IMR-90 (cell line): ENCODE measurements around the gene NOXA1. TPM values are rescaled to one million over a fixed set of nuclear protein-coding genes. Genes with fewer than 3 reads are reported as not detected.

Experiments used
- ATAC-seq: fragments of 200-7000 bp; cut with Tn5 transposase; 2 replicates; pipeline ENCODE4 v1.9.1; 2020; ENCODE audit warnings: low read depth, mild to moderate bottlenecking, moderate library complexity
- BruUV-seq: library from RNA; stranded (reverse); fragments of 400-500 nt; replicated peaks from 2 replicates; lab custom pipeline; 2021; lab: Mats Ljungman, UMichigan
- CTCF ChIA-PET: fragments of 300-600 bp; formaldehyde crosslinking; extraction: SDS; loops from one replicate; lab custom pipeline; 2021; ENCODE audit warnings: antibody characterized with exemption; lab: Yijun Ruan, JAX
- POLR2A ChIA-PET: fragments of 300-600 bp; sonication (Branson Sonifier 250); formaldehyde crosslinking; loops from one replicate; lab custom pipeline; 2022; ENCODE audit warnings: antibody characterized with exemption; ENCODE audit not compliant: unreplicated experiment; lab: Charles Lee
- DNase-seq: peaks from one replicate; pipeline ENCODE4 v3.0.0; 2013
- H2AFZ ChIP-seq: replicated peaks from 2 replicates; pipeline ENCODE3; 2013; ENCODE audit warnings: low read length, mild to moderate bottlenecking; ENCODE audit not compliant: poor library complexity
- H2AK5ac ChIP-seq: 2 replicates; pipeline ENCODE4 v1.6.1; 2013; ENCODE audit warnings: low read depth, low read length, inconsistent platforms
- H2AK9ac ChIP-seq: replicated peaks from 2 replicates; pipeline ENCODE3; 2013; ENCODE audit warnings: mild to moderate bottlenecking, low read depth, low read length, moderate library complexity; ENCODE audit not compliant: poor library complexity
- H2BK120ac ChIP-seq: 2 replicates; pipeline ENCODE4 v1.6.1; 2013; ENCODE audit warnings: low read depth, low read length, inconsistent platforms
- H2BK15ac ChIP-seq: 3 replicates; pipeline ENCODE4 v1.6.1; 2013; ENCODE audit warnings: low read depth, low read length, inconsistent platforms
- H2BK20ac ChIP-seq: 2 replicates; pipeline ENCODE4 v1.6.1; 2013; ENCODE audit warnings: low read depth, mild to moderate bottlenecking, inconsistent platforms, low read length, moderate library complexity
- H2BK5ac ChIP-seq: 2 replicates; pipeline ENCODE4 v1.6.1; 2013; ENCODE audit warnings: mild to moderate bottlenecking, low read depth, low read length, inconsistent platforms; ENCODE audit not compliant: poor library complexity, severe bottlenecking
- H3K14ac ChIP-seq: replicated peaks from 2 replicates; pipeline ENCODE4 v1.6.1; 2013; ENCODE audit warnings: low read depth, low read length, inconsistent platforms
- H3K18ac ChIP-seq: 2 replicates; pipeline ENCODE4 v1.6.1; 2013; ENCODE audit warnings: low read depth, low read length, control low read depth
- H3K23ac ChIP-seq: 2 replicates; pipeline ENCODE4 v1.6.1; 2013; ENCODE audit warnings: low read depth, low read length, inconsistent platforms
- H3K27ac ChIP-seq: 2 replicates; pipeline ENCODE4 v1.5.1; 2013; ENCODE audit warnings: mild to moderate bottlenecking, control low read depth, low read length; ENCODE audit not compliant: insufficient read depth
- H3K27me3 ChIP-seq: 2 replicates; pipeline ENCODE4 v1.6.1; 2013; ENCODE audit warnings: low read length; ENCODE audit not compliant: control insufficient read depth, insufficient read depth
- H3K36me3 ChIP-seq: 2 replicates; pipeline ENCODE4 v1.6.1; 2013; ENCODE audit warnings: low read length, mixed read lengths; ENCODE audit not compliant: control insufficient read depth, insufficient read depth
- H3K4ac ChIP-seq: 2 replicates; pipeline ENCODE4 v1.6.1; 2013; ENCODE audit warnings: low read depth, low read length, inconsistent platforms
- H3K4me1 ChIP-seq: 2 replicates; pipeline ENCODE4 v1.6.1; 2013; ENCODE audit warnings: low read length, mixed read lengths; ENCODE audit not compliant: control insufficient read depth, insufficient read depth
- H3K4me2 ChIP-seq: 2 replicates; pipeline ENCODE4 v1.6.1; 2013; ENCODE audit warnings: low read depth, mild to moderate bottlenecking, control low read depth, low read length, moderate library complexity
- H3K4me3 ChIP-seq: 2 replicates; pipeline ENCODE4 v1.5.1; 2013; ENCODE audit warnings: low read depth, mild to moderate bottlenecking, control low read depth, low read length, moderate library complexity; ENCODE audit not compliant: insufficient read depth
- H3K56ac ChIP-seq: 2 replicates; pipeline ENCODE4 v1.6.1; 2013; ENCODE audit warnings: low read length, inconsistent platforms; ENCODE audit not compliant: insufficient read depth; ENCODE audit errors: extremely low read depth
- H3K79me1 ChIP-seq, 2 experiments: 2 replicates each; pipeline ENCODE4 v1.6.1; 2013; ENCODE audit warnings: low read length in 2 of 2, inconsistent platforms in 1 of 2, low read depth in 1 of 2
- H3K9ac ChIP-seq: 2 replicates; pipeline ENCODE4 v1.6.1; 2013; ENCODE audit warnings: low read depth, low read length, control low read depth
- H3K9me1 ChIP-seq: 2 replicates; pipeline ENCODE4 v1.6.1; 2013; ENCODE audit warnings: low read length, inconsistent platforms; ENCODE audit not compliant: insufficient read depth
- H3K9me3 ChIP-seq: 2 replicates; pipeline ENCODE4 v1.6.1; 2013; ENCODE audit warnings: low read length; ENCODE audit not compliant: control insufficient read depth, insufficient read depth
- H4K20me1 ChIP-seq: 2 replicates; pipeline ENCODE4 v1.6.1; 2013; ENCODE audit warnings: low read length, inconsistent platforms; ENCODE audit not compliant: insufficient read depth
- H4K5ac ChIP-seq: 2 replicates; pipeline ENCODE4 v1.6.1; 2013; ENCODE audit warnings: mild to moderate bottlenecking, low read depth, low read length, control low read depth
- H4K8ac ChIP-seq, 2 experiments: 2 replicates each; pipeline ENCODE4 v1.6.1; 2013; ENCODE audit warnings: low read depth in 2 of 2, low read length in 2 of 2, control low read depth in 1 of 2, inconsistent platforms in 1 of 2
- H4K91ac ChIP-seq: 2 replicates; pipeline ENCODE4 v1.6.1; 2013; ENCODE audit warnings: low read depth, low read length, inconsistent platforms; ENCODE audit not compliant: insufficient read depth
- BHLHE40 ChIP-seq: fragments of 150-350 bp; IDR thresholded peaks from 2 replicates; pipeline ENCODE4 v1.6.1; 2016; ENCODE audit warnings: mild to moderate bottlenecking, low read depth, low read length
- CEBPB ChIP-seq: IDR thresholded peaks from 2 replicates; pipeline ENCODE4 v1.6.1; 2012; ENCODE audit warnings: low read depth, low read length, improper control_type of control experiment
- CTCF ChIP-seq: conservative IDR thresholded peaks from 2 replicates; pipeline ENCODE4 v1.5.1; 2012; ENCODE audit warnings: mild to moderate bottlenecking, low read depth, low read length, improper control_type of control experiment
- ELK1 ChIP-seq: fragments of 150-350 bp; IDR thresholded peaks from 2 replicates; pipeline ENCODE4 v1.6.1; 2016; ENCODE audit warnings: low read depth, mild to moderate bottlenecking, low read length, moderate library complexity, borderline replicate concordance
- MAFK ChIP-seq: IDR thresholded peaks from 2 replicates; pipeline ENCODE4 v1.6.1; 2012; ENCODE audit warnings: low read depth, low read length, improper control_type of control experiment
- MAZ ChIP-seq: IDR thresholded peaks from 2 replicates; pipeline ENCODE4 v1.6.1; 2012; ENCODE audit warnings: low read depth, mild to moderate bottlenecking, low read length, improper control_type of control experiment, moderate library complexity, borderline replicate concordance
- MXI1 ChIP-seq: IDR thresholded peaks from 2 replicates; pipeline ENCODE4 v1.6.1; 2012; ENCODE audit warnings: low read depth, mild to moderate bottlenecking, low read length, moderate library complexity, borderline replicate concordance
- NFE2L2 ChIP-seq: fragments of 150-350 bp; IDR thresholded peaks from 2 replicates; pipeline ENCODE4 v1.6.1; 2016; ENCODE audit warnings: low read depth, mild to moderate bottlenecking, low read length
- RAD21 ChIP-seq: IDR thresholded peaks from 2 replicates; pipeline ENCODE4 v1.6.1; 2012; ENCODE audit warnings: low read length, improper control_type of control experiment
- RCOR1 ChIP-seq: IDR thresholded peaks from 2 replicates; pipeline ENCODE4 v1.6.1; 2012; ENCODE audit warnings: mild to moderate bottlenecking, low read length, improper control_type of control experiment; ENCODE audit not compliant: insufficient replicate concordance
- RFX5 ChIP-seq: IDR thresholded peaks from 2 replicates; pipeline ENCODE4 v1.8.0; 2012; ENCODE audit warnings: low read depth, mild to moderate bottlenecking, low read length, moderate library complexity
- SMC3 ChIP-seq: fragments of 150-350 bp; IDR thresholded peaks from 2 replicates; pipeline ENCODE4 v1.6.1; 2016; ENCODE audit warnings: low read depth, mild to moderate bottlenecking, antibody characterized with exemption, low read length, moderate library complexity
- USF2 ChIP-seq: fragments of 150-350 bp; IDR thresholded peaks from 2 replicates; pipeline ENCODE4 v1.6.1; 2017; ENCODE audit warnings: mild to moderate bottlenecking, antibody characterized with exemption, low read length, low read depth
- WGBS, 2 experiments: methylation state at CpG; one replicate each; pipeline versions ENCODE4 v1.1.5 to v1.1.7; 2013; ENCODE audit warnings: missing lambda C conversion rate in 2 of 2; ENCODE audit not compliant: insufficient read length in 1 of 2; ENCODE audit errors: extremely low coverage in 2 of 2; 5-methylcytosine and 5-hydroxymethylcytosine counted together
- dilution Hi-C: fragments of 300-500 bp; cut with HindIII; formaldehyde crosslinking; loops from one replicate; pipeline ENCODE4 v1.14.3; 2018; ENCODE audit warnings: low sequenced_read_pairs; ENCODE audit not compliant: unreplicated experiment
- in situ Hi-C: fragments of 300-500 bp; cut with MboI; formaldehyde crosslinking; loops from 3 replicates; pipeline ENCODE4 v1.14.3; 2019; ENCODE audit warnings: low sequenced_read_pairs, inconsistent platforms, mixed read lengths
- intact Hi-C: fragments of 100-400 bp; cut with micrococcal nuclease; formaldehyde crosslinking; loops from 2 replicates; pipeline ENCODE4 v1.10.0; 2022
- polyA plus RNA-seq, 3 experiments: library from polyadenylated mRNA; depleted of rRNA; stranded (reverse); fragments of >200 nt; gene quantifications; 2 replicates each; pipeline ENCODE4 v1.2.3, GENCODE V29; 2012; ENCODE audit warnings: low replicate concordance in 1 of 3
- total RNA-seq: library from RNA; depleted of rRNA; stranded (reverse); fragments of >200 nt; gene quantifications from 2 replicates; pipeline ENCODE4 v1.2.3, GENCODE V29; 2012

NOXA1 gene
- total and polyA plus RNA-seq, 2 of the 4 experiments (the other 2 are of a cell fraction), result 0.17 TPM; not detected in 1

- ChIA-PET POLR2A (no interaction called here), CTCF (no interaction called here)
- no peaks in the 10 kb centered on the region for H4K20me1 ChIP-seq
- intact Hi-C loops (no loop called here), dilution Hi-C loops (no loop called here), in situ Hi-C loops (no loop called here)
- H3K4me2 ChIP-seq, result no peak overlapping the region
- TF ChIP-seq RCOR1 (no peak), MAFK (no peak), SMC3 (no peak), BHLHE40 (no peak), RAD21 (no peak), CTCF (no peak), NFE2L2 (no peak), USF2 (no peak), RFX5 (no peak), MXI1 (no peak), ELK1 (no peak), CEBPB (no peak), MAZ (no peak)
- BruUV-seq, result no TSS peak
- no peaks in the 10 kb centered on the region for H3K9me3 ChIP-seq
- H3K4me1 ChIP-seq, result peaks cover 5% of the 10 kb centered on the region
- no peak overlapping the region for H3K56ac ChIP-seq
- no peak overlapping the region for H3K18ac ChIP-seq
- H4K5ac ChIP-seq, result no peak overlapping the region
- H3K23ac ChIP-seq, result no peak overlapping the region
- DNase-seq (no peak), ATAC-seq (no peak)
- H3K9ac ChIP-seq, result no peak overlapping the region
- no peak overlapping the region for H2BK120ac ChIP-seq
- no peaks in the 10 kb centered on the region for H3K27me3 ChIP-seq
- H2AK5ac ChIP-seq, result no peak overlapping the region
- H3K4ac ChIP-seq, result no peak overlapping the region
- no peak overlapping the region for H4K8ac ChIP-seq
- H2AFZ ChIP-seq, result no peak overlapping the region
- no peak overlapping the region for H4K91ac ChIP-seq
- H3K4me3 ChIP-seq, result no peak overlapping the region
- H2AK9ac ChIP-seq, result no peak overlapping the region
- H2BK5ac ChIP-seq, result no peak overlapping the region
- H3K9me1 ChIP-seq, result no peaks in the 10 kb centered on the region
- no peaks in the 10 kb centered on the region for H3K79me1 ChIP-seq
- no peak overlapping the region for H2BK15ac ChIP-seq
- no peaks in the 10 kb centered on the region for H3K36me3 ChIP-seq
- H3K14ac ChIP-seq, result no peak overlapping the region
- no peak overlapping the region for H2BK20ac ChIP-seq
- H3K27ac ChIP-seq, result no peak overlapping the region
- 87% methylated on average over 17 of the region's 26 CpGs; no CpG with 5 or more reads in 1 of the 2 experiments for WGBS, 2 experiments
Observed at GRCh38 chr9:137433916-137434431, 10.8 kb downstream of the NOXA1 start.
